Measurements from ENCODE around the gene KLHL1. TPM values are rescaled to one million over a fixed set of nuclear protein-coding genes. Genes with fewer than 3 reads are reported as not detected.

Gene KLHL1
- polyA plus RNA-seq, 1 of the 3 experiments (the other 2 are of a cell fraction), result not detected

GRCh38 chr13:69755101-69755500 lies 353.2 kb downstream of the KLHL1 start:
- Histone ChIP-seq H3K4me2 (no peak overlapping the region), H3K4me3 (ENCODE audit: low read depth in 2 of 2, low read length in 1 of 2) (no peak overlapping the region), H2AFZ (ENCODE audit: low read depth) (0 out of 2 replicates have a peak overlapping the region, but pooled peaks have one; percentile 35), H3K27me3 (ENCODE audit: insufficient read depth) (no peaks in the 10 kb centered on the region), H4K20me1 (ENCODE audit: insufficient read depth) (no peaks in the 10 kb centered on the region), H3K9me3 (no peaks in the 10 kb centered on the region), H3K9me2 (no peaks in the 10 kb centered on the region), H3K79me2 (ENCODE audit: insufficient read depth) (no peaks in the 10 kb centered on the region), H3K27ac (ENCODE audit: low read depth in 2 of 2, low read length in 1 of 2) (no peak overlapping the region), H3K4me1 (ENCODE audit: control insufficient read depth in 1 of 2, insufficient read depth in 2 of 2, low read depth in 1 of 2, low read length in 1 of 2) (no peaks in the 10 kb centered on the region), H3F3A (replicated peaks; ENCODE audit: insufficient read depth) (no peaks in the 10 kb centered on the region), H3K36me3 (replicated peaks in 1 of 2; ENCODE audit: control insufficient read depth in 1 of 2, insufficient read depth in 2 of 2, low read length in 1 of 2) (no peaks in the 10 kb centered on the region), H3K9ac (no peak overlapping the region)
- POLR2A ChIA-PET, result no interaction called here
- 64% methylated on average over 2 of the region's 2 CpGs for WGBS (ENCODE audit: low lambda C conversion rate)
- TF ChIP-seq RXRA (IDR thresholded peaks at IDR 0.05; ENCODE audit: borderline replicate concordance, low read depth), result no peak
- TF ChIP-seq NRF1 (IDR thresholded peaks at IDR 0.05; ENCODE audit: low read depth, low read length), result no peak
- no peak for TF ChIP-seq SMC3 (IDR thresholded peaks at IDR 0.05; ENCODE audit: low read depth, low read length)
- TF ChIP-seq RAD21 (IDR thresholded peaks at IDR 0.05; ENCODE audit: low read length), result no peak
- no peak for TF ChIP-seq POLR2AphosphoS5 (IDR thresholded peaks at IDR 0.05; ENCODE audit: low read depth, low read length)
- TF ChIP-seq MXI1 (IDR thresholded peaks at IDR 0.05; ENCODE audit: low read depth, low read length), result no peak
- CTCF ChIA-PET, result no interaction called here
- no peak for DNase-seq

DNA sequence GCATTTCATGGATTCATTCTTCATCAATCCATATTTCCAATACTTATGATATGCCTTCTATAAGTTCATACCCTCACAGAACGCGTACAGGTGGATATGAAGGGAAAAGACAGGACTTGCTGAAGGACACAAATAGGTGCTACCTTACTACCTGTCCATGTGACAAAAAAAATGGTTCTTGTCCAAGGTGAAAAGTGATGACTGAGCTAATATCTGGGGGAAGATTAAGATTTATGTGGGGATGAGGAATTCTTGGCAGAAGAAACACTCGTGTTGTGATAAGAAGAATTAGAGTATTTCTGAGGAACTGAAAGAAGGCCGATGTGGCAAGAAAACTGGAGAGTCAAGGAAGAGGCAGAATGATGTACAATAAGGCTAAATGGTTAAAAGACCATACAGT lies 357.0 kb downstream of the KLHL1 start:
- Histone ChIP-seq H4K20me1 (ENCODE audit: insufficient read depth) (no peaks in the 10 kb centered on the region), H3K4me1 (ENCODE audit: control insufficient read depth in 1 of 2, insufficient read depth in 2 of 2, low read depth in 1 of 2, low read length in 1 of 2) (no peaks in the 10 kb centered on the region), H3K27me3 (ENCODE audit: insufficient read depth) (no peaks in the 10 kb centered on the region), H3K9me3 (no peaks in the 10 kb centered on the region), H3K79me2 (ENCODE audit: insufficient read depth) (no peaks in the 10 kb centered on the region), H3K4me2 (no peak overlapping the region), H3K4me3 (ENCODE audit: low read depth in 2 of 2, low read length in 1 of 2) (no peak overlapping the region), H3K9ac (no peak overlapping the region), H3K36me3 (replicated peaks in 1 of 2; ENCODE audit: control insufficient read depth in 1 of 2, insufficient read depth in 2 of 2, low read length in 1 of 2) (no peaks in the 10 kb centered on the region), H3F3A (replicated peaks; ENCODE audit: insufficient read depth) (no peaks in the 10 kb centered on the region), H2AFZ (ENCODE audit: low read depth) (no peak overlapping the region), H3K27ac (ENCODE audit: low read depth in 2 of 2, low read length in 1 of 2) (no peak overlapping the region), H3K9me2 (no peaks in the 10 kb centered on the region)
- ChIA-PET POLR2A (no interaction called here), CTCF (no interaction called here)
- 62% methylated on average over 4 of the region's 4 CpGs for WGBS (ENCODE audit: low lambda C conversion rate)
- TF ChIP-seq FOXJ3 (CRISPR knock-in tag; IDR thresholded peaks at IDR 0.05) (no peak), TAF1 (IDR thresholded peaks at IDR 0.05; ENCODE audit: borderline replicate concordance, low read depth, low read length) (no peak), RAD21 (IDR thresholded peaks at IDR 0.05; ENCODE audit: low read length) (no peak), TCF12 (IDR thresholded peaks at IDR 0.05) (no peak)
- TF ChIP-seq, protein P1, sequence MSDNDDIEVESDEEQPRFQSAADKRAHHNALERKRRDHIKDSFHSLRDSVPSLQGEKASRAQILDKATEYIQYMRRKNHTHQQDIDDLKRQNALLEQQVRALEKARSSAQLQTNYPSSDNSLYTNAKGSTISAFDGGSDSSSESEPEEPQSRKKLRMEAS (IDR thresholded peaks at IDR 0.05; ENCODE audit: low read depth), result no peak
- no peak for DNase-seq

DNA sequence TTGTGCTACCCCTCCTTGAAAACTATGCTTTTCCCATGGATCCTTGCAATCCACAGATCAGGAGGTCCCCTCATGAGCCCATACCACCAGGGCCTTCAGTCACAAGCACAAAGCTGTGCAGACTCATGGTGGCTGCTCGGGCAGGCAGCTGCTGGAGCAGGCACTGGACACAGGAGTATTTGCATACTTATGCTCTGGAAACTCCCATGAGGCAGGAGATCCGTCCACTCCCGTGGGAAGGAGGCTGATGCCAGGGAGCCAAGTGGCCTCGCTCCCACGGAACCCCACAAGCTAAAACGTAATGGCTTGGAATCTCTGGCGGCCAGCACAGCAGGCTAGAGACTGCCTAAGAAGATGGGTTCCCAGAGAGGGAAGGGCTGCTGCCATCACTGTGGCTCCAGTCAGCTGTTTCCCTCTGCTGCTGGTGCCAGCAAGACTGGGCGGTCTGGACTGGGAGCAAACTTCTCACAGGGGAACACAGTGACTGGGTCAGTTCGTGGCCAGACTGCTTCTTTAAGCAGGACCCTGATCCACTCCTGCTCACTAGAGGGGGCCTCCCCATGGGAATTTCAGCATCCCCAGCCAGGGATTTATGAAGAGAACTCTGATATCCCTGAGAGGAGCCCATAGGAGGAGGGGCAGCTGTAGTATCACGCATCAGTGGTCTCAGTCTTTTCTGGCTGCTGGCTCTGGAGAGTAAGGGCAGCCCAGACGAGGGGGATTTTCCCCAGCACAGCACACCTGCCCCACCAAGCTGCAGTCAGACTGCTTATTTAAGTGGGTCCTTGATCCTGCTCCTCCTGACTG lies 370.9 kb downstream of the KLHL1 start:
- H4K20me1 ChIP-seq (ENCODE audit: insufficient read depth), result no peaks in the 10 kb centered on the region
- no peak overlapping the region for H2AFZ ChIP-seq (ENCODE audit: low read depth)
- no peaks in the 10 kb centered on the region for H3K79me2 ChIP-seq (ENCODE audit: insufficient read depth)
- H3K4me3 ChIP-seq (ENCODE audit: low read depth in 2 of 2, low read length in 1 of 2), result no peak overlapping the region
- H3K9ac ChIP-seq, result no peak overlapping the region
- TF ChIP-seq REST (IDR thresholded peaks at IDR 0.05; ENCODE audit: low read depth, low read length), result no peak
- TF ChIP-seq, protein P2, sequence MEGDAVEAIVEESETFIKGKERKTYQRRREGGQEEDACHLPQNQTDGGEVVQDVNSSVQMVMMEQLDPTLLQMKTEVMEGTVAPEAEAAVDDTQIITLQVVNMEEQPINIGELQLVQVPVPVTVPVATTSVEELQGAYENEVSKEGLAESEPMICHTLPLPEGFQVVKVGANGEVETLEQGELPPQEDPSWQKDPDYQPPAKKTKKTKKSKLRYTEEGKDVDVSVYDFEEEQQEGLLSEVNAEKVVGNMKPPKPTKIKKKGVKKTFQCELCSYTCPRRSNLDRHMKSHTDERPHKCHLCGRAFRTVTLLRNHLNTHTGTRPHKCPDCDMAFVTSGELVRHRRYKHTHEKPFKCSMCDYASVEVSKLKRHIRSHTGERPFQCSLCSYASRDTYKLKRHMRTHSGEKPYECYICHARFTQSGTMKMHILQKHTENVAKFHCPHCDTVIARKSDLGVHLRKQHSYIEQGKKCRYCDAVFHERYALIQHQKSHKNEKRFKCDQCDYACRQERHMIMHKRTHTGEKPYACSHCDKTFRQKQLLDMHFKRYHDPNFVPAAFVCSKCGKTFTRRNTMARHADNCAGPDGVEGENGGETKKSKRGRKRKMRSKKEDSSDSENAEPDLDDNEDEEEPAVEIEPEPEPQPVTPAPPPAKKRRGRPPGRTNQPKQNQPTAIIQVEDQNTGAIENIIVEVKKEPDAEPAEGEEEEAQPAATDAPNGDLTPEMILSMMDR (IDR thresholded peaks at IDR 0.05), result no peak
- no peak for TF ChIP-seq TCF12 (IDR thresholded peaks at IDR 0.05)
- no peaks in the 10 kb centered on the region for H3K4me1 ChIP-seq (ENCODE audit: control insufficient read depth in 1 of 2, insufficient read depth in 2 of 2, low read depth in 1 of 2, low read length in 1 of 2)
- no peak overlapping the region for H3K27ac ChIP-seq (ENCODE audit: low read depth in 2 of 2, low read length in 1 of 2)
- no peaks in the 10 kb centered on the region for H3F3A ChIP-seq (replicated peaks; ENCODE audit: insufficient read depth)
- H3K27me3 ChIP-seq (ENCODE audit: insufficient read depth), result no peaks in the 10 kb centered on the region
- no peaks in the 10 kb centered on the region for H3K9me3 ChIP-seq
- 46% methylated on average over 4 of the region's 11 CpGs for WGBS (ENCODE audit: low lambda C conversion rate)
- H3K4me2 ChIP-seq, result no peak overlapping the region
- POLR2A ChIA-PET, result no interaction called here
- H3K9me2 ChIP-seq, result no peaks in the 10 kb centered on the region
- no peak for DNase-seq
- no peaks in the 10 kb centered on the region for H3K36me3 ChIP-seq (replicated peaks in 1 of 2; ENCODE audit: control insufficient read depth in 1 of 2, insufficient read depth in 2 of 2, low read length in 1 of 2)
- CTCF ChIA-PET, result interaction anchor here (0.6 kb wide), 1 partner anchor 1120 kb away, joined by 3 read pairs; no protein-coding TSS in a partner anchor
